ENCODE measurements around the gene CMA1. TPM values are rescaled to one million over a fixed set of nuclear protein-coding genes. Genes with fewer than 3 reads are reported as not detected.
"Not testable (repeated sequence)": the region's sequence is repeated elsewhere in the genome, so short reads cannot be mapped to it uniquely, and the experiment has no call there.

Gene CMA1
- total RNA-seq, 1 experiment from 2014 or later = not detected

GRCh38 chr14:24506443-24506842 lies 1.6 kb downstream of the CMA1 start:
- in situ Hi-C loops (cut with HindIII; ENCODE audit: low pct_unique_long_range_greater_than_20kb, low sequenced_read_pairs) (no loop called here), intact Hi-C loops (cut with micrococcal nuclease; ENCODE audit: unreplicated experiment) (no loop called here)
- H3K36me3 ChIP-seq (ENCODE audit: control insufficient read depth, insufficient read depth, low read length) = no peaks in the 10 kb centered on the region
- TF ChIP-seq, protein P1, sequence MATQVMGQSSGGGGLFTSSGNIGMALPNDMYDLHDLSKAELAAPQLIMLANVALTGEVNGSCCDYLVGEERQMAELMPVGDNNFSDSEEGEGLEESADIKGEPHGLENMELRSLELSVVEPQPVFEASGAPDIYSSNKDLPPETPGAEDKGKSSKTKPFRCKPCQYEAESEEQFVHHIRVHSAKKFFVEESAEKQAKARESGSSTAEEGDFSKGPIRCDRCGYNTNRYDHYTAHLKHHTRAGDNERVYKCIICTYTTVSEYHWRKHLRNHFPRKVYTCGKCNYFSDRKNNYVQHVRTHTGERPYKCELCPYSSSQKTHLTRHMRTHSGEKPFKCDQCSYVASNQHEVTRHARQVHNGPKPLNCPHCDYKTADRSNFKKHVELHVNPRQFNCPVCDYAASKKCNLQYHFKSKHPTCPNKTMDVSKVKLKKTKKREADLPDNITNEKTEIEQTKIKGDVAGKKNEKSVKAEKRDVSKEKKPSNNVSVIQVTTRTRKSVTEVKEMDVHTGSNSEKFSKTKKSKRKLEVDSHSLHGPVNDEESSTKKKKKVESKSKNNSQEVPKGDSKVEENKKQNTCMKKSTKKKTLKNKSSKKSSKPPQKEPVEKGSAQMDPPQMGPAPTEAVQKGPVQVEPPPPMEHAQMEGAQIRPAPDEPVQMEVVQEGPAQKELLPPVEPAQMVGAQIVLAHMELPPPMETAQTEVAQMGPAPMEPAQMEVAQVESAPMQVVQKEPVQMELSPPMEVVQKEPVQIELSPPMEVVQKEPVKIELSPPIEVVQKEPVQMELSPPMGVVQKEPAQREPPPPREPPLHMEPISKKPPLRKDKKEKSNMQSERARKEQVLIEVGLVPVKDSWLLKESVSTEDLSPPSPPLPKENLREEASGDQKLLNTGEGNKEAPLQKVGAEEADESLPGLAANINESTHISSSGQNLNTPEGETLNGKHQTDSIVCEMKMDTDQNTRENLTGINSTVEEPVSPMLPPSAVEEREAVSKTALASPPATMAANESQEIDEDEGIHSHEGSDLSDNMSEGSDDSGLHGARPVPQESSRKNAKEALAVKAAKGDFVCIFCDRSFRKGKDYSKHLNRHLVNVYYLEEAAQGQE (IDR thresholded peaks at IDR 0.05; ENCODE audit: insufficient read depth in 1 of 2, low read depth in 2 of 2, low read length in 1 of 2) = no peak
- no peak for TF ChIP-seq CTCF (IDR thresholded peaks at IDR 0.05)
- no peak for TF ChIP-seq POLR2AphosphoS5 (IDR thresholded peaks at IDR 0.05; ENCODE audit: low read depth, low read length)
- no peak for TF ChIP-seq TCF7L2 (IDR thresholded peaks at IDR 0.05; ENCODE audit: low read depth, low read length)
- no peak for TF ChIP-seq SIN3A (IDR thresholded peaks at IDR 0.05; ENCODE audit: borderline replicate concordance, insufficient read depth, low read depth, low read length)
- H3K9me3 ChIP-seq (ENCODE audit: control insufficient read depth, insufficient read depth, low read depth, low read length) = no peaks in the 10 kb centered on the region
- CTCF ChIA-PET = no interaction called here
- H3K27ac ChIP-seq (ENCODE audit: low read length) = no peak overlapping the region
- no peak overlapping the region for H3K4me3 ChIP-seq (ENCODE audit: low read depth in 2 of 2, low read length in 2 of 2)
- ATAC-seq (no peak), DNase-seq (ENCODE audit: low read depth, low spot score) (no peak)
- H3K4me1 ChIP-seq (ENCODE audit: control insufficient read depth, insufficient read depth, low read length) = no peaks in the 10 kb centered on the region
- POLR2A ChIA-PET = no interaction called here
- BruUV-seq (replicated peaks) = no TSS peak
- no peaks in the 10 kb centered on the region for H3K27me3 ChIP-seq (ENCODE audit: control insufficient read depth, insufficient read depth, low read length)

DNA sequence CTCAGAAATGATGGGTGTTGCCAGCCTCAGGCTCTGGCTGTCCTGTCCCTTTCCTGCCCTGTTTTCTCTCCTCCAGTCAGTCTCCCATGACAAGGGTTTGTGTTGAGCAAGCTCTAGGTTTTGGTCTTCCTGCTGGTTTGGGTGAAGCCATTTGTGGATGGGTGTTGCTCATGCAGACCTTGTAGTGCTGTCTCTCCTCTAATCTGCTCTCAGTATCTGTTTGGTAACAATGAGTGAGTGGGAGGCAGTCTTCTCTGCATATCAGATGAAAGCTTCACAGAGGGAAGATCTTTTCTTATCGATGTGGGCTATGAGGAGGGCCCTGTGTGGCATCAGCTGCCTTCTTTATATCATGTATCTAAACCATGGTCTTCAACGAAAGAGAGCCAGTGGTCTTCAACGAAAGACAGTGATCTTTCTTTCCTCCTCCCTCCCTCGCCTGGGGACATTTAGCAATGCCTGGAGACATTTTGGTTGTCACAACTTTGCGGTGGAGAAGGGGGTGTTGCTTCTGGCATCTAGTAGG lies 3.6 kb downstream of the CMA1 start:
- TF ChIP-seq SIN3A (IDR thresholded peaks at IDR 0.05; ENCODE audit: borderline replicate concordance, insufficient read depth, low read depth, low read length) (no peak), CTCF (IDR thresholded peaks at IDR 0.05) (no peak), TCF7L2 (IDR thresholded peaks at IDR 0.05; ENCODE audit: low read depth, low read length) (no peak)
- TF ChIP-seq, protein P1 (IDR thresholded peaks at IDR 0.05; ENCODE audit: insufficient read depth in 1 of 2, low read depth in 2 of 2, low read length in 1 of 2) = no peak
- Histone ChIP-seq H3K36me3 (ENCODE audit: control insufficient read depth, insufficient read depth, low read length) (no peaks in the 10 kb centered on the region), H3K9me3 (ENCODE audit: control insufficient read depth, insufficient read depth, low read depth, low read length) (no peaks in the 10 kb centered on the region), H3K27ac (ENCODE audit: low read length) (no peak overlapping the region), H3K27me3 (ENCODE audit: control insufficient read depth, insufficient read depth, low read length) (no peaks in the 10 kb centered on the region), H3K4me1 (ENCODE audit: control insufficient read depth, insufficient read depth, low read length) (no peaks in the 10 kb centered on the region), H3K4me3 (ENCODE audit: low read depth in 2 of 2, low read length in 2 of 2) (no peak overlapping the region)
- in situ Hi-C loops (cut with HindIII; ENCODE audit: low pct_unique_long_range_greater_than_20kb, low sequenced_read_pairs) (no loop called here), intact Hi-C loops (cut with micrococcal nuclease; ENCODE audit: unreplicated experiment) (no loop called here)
- ChIA-PET POLR2A (no interaction called here), CTCF (no interaction called here)
- ATAC-seq (no peak), DNase-seq (ENCODE audit: low read depth, low spot score) (no peak)
- no TSS peak for BruUV-seq (replicated peaks)

DNA sequence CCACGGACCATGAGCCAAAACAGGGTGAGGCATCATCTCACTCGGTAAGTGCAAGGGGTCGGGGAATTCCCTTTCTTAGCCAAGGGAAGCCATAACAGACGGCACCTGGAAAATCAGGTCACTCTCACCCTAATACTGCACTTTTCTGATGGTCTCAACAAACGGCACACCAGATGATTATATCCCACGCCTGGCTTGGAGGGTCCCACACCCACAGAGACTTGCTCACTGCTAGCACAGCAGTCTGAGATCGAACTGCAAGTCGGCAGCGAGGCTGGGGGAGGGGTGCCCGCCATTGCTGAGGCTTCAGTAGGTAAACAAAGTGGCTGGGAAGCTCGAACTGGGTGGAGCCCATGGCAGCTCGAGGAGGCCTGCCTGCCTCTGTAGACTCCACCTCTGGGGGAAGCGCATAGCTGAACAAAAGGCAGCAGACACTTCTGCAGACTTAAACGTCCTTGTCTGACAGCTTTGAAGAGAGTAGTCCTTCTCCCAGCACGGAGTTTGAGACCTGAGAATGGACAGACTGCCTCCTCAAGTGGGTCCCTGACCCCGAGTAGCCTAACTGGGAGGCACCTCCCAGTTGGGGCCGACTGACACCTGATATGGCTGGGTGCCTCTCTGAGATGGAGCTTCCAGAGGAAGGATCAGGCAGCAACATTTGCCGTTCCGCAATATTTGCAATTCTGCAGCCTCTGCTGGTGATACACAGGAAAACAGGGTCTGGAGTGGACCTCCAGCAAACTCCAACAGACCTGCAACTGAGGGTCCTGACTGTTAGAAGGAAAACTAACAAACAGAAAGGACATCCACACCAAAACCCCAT lies 16.3 kb downstream of the CMA1 start:
- H3K36me3 ChIP-seq (ENCODE audit: control insufficient read depth, insufficient read depth, low read length); CTCF ChIA-PET; H3K27ac ChIP-seq (ENCODE audit: low read length); ATAC-seq; POLR2A ChIA-PET; H3K4me3 ChIP-seq (ENCODE audit: low read depth in 2 of 2, low read length in 2 of 2); in situ Hi-C loops (cut with HindIII; ENCODE audit: low pct_unique_long_range_greater_than_20kb, low sequenced_read_pairs); H3K4me1 ChIP-seq (ENCODE audit: control insufficient read depth, insufficient read depth, low read length); H3K27me3 ChIP-seq (ENCODE audit: control insufficient read depth, insufficient read depth, low read length); BruUV-seq (replicated peaks); DNase-seq (ENCODE audit: low read depth, low spot score); intact Hi-C loops (cut with micrococcal nuclease; ENCODE audit: unreplicated experiment); H3K9me3 ChIP-seq (ENCODE audit: control insufficient read depth, insufficient read depth, low read depth, low read length): not testable (repeated sequence)
